Left renal cortex interstitium (tissue), 4 donors: ENCODE measurements around the gene PTN. TPM values are rescaled to one million over a fixed set of nuclear protein-coding genes. Genes with fewer than 3 reads are reported as not detected.
"Not testable (repeated sequence)": the region's sequence is repeated elsewhere in the genome, so short reads cannot be mapped to it uniquely, and the experiment has no call there.

Experiments used
- DNase-seq, 4 donors: peaks; one replicate each; pipeline ENCODE4 v3.0.0-alpha.2; 2013; ENCODE audit warnings: low read depth in 4 of 4, low spot score in 2 of 4, missing footprints in 1 of 4
- polyA plus RNA-seq, 4 donors: library from polyadenylated mRNA; unstranded; fragments of 120-200 nt; gene quantifications; one replicate each; pipeline ENCODE4 v1.2.1, GENCODE V29; 2013; ENCODE audit not compliant: insufficient read length in 4 of 4

Gene PTN
- polyA plus RNA-seq, 4 donors: 154 to 258 (median 190) TPM

DNA sequence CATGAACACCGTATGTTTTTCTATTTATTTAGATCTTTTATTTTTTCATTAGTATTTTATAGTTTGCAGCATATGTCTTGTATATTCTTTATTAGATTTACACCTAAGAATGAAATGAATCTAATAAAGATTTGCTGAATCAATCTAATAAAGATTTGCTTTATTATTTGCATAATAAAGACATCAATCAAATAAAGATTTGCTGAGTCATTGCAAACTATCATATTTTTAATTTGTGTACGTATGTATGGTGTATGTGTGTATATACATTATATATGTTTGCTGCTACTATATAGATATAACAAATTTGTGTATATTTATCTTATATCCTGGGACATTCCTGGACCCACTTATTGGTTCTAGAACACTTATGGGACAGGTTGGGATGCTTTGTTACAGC, 147.5 kb downstream of the PTN start:
- no peak for DNase-seq

DNA sequence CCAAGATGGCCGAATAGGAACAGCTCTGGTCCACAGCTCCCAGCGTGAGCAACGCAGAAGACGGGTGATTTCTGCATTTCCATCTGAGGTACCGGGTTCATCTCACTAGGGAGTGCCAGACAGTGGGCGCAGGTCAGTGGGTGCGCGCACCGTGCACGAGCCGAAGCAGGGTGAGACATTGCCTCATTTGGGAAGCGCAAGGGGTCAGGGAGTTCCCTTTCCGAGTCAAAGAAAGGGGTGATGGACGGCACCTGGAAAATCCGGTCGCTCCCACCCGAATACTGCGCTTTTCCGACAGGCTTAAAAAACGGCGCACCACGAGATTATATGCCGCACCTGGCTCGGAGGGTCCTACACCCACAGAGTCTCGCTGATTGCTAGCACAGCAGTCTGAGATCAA, 161.9 kb downstream of the PTN start:
- DNase-seq: not testable (repeated sequence)
